Activated CD8-positive, alpha-beta memory T cell treated with anti-CD3 and anti-CD28 coated beads for 24 hours (primary cell): ENCODE measurements around the gene CDH6.

ENCODE experiments used
- DNase-seq: peaks from one replicate; pipeline ENCODE4 v3.0.0-alpha.2; 2020

CDH6 gene

DNA sequence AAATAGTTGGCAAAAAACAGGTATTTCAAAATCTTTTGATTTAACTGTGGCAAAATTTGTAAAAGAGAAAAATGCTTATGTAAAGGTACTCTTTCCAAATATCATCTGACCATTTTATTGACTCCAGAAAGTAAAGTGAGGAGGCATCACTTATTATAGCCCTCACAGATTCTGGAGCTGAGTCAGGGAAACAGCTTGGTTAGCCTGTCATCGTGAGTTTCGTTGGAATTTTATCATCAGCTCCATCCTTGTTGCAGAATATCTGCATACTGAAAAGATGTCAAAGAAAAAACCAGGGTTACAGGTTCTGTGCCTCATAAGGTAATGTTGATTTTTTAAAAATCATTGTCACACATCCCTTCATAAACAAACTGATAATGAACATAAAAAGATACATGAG is 74.8 kb downstream of the CDH6 start:
- no peak for DNase-seq

GRCh38 chr5:31268686-31269085 is 75.2 kb downstream of the CDH6 start:
- DNase-seq, result no peak

- DNase-seq, result no peak
Observed at GRCh38 chr5:31269259-31269658, 75.8 kb downstream of the CDH6 start.

DNA sequence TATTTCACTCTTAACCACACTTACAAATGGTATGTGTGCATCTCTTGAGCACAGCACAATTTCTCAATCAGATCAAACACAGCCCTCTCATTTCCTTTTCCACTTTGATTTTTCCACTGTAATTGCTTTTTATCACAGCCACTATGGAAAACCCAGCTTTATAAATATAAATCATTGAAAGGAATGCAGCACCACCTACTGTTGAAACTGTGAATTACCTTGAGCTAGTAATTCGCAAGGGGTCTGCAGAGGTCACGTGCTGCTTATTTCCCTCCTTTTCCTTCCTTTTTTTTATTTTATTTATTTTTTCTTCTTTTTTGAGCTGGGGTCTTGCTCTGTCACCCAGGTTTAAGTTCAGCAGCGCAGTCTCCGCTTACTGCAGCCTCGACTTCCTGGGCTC is 76.9 kb downstream of the CDH6 start:
- DNase-seq, result no peak

DNA sequence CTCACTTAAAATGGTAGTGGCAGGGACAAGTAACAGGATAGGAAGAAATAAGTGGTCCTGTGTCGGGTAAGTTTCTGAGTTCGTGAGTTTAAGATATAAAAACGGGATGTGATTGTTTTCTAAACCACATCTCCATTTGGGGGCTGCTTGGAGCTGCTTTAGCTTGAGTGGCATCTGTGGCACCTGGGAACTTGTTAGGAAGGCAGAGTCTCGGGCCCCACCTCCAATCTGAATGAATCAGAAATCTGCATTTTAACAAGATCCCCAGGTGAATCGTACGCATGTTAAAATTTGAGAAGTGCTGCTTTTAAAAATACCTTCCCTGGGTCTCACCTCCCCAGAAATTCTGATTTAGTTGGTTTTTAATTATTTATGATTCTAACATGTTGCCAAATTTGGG is 78.1 kb downstream of the CDH6 start:
- DNase-seq, result no peak

GRCh38 chr5:31273161-31273560 is 79.7 kb downstream of the CDH6 start:
- DNase-seq, result no peak

DNA sequence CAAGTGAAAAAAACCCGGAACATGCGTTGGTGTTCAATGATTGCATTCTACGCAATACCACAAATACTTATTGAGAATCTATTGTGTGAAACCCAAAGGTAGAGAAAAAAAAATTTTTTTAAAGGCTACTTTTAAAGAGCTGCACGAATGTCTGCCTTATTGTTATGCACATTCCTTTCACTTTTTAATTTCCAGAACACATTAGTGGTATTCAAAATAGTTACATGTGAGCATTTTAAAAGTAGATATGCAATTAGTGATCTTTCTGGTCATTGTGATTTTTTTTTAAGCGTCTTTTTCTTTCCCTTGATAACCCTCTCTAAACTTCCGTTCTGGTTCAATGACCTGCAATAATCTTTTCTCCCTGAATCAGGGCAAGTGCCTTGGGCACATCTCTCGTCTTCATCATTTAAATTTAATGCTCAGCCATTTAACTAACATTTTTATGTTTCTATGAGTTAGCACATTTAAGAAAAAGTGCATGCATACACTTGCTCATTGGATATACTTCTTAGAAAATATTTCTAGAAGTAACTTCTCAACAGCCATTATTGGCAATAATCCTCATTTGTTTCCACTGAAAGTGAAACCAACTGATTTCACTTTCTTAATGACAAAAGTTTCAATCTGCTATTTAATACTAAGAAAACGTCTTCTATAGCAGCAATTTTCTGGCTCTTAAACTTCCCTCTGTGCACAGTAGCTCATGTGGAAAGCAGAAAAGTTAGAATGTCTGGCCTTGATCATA is 80.3 kb downstream of the CDH6 start:
- DNase-seq, result no peak

GRCh38 chr5:31280210-31280609 is 86.7 kb downstream of the CDH6 start:
- DNase-seq, result no peak

- DNase-seq, result no peak
Observed at GRCh38 chr5:31283326-31283725, 89.8 kb downstream of the CDH6 start.

DNA sequence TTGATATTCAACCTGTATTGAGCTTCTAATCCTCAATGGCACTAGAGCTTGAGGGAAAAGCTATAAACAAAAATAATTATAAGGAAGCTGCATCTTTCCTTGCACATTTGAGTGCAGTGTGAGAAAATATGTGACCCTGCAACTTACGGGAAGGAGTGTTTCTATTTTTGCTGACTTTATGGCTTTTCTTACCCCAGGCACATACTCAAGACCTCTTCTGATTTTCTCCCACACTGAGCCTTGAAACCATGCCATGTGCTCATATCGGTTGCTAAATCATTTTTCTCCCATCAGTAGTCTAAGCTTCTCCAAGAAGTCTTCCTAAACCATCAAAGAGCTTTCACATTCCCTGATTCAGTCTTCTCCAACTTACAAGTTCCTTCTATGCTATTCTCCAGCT is 91.5 kb downstream of the CDH6 start:
- no peak for DNase-seq

DNA sequence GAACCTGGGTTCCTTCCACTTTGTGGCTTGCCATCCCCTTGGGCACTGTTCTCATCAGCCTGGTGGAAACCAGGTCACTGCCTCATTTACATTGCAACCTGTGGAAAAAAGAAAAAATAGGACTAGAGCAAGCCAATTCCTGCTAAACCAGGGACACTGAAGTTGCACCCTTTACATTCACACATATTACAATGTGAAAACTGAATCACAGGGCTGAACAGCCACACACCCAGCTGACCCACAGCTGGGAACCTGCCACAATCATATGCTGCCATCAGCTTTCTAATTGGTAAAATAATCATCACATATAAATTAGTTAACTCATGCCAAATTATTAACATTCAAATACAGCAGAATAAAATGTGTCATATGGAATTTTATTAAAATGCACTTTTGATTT is 94.5 kb downstream of the CDH6 start:
- no peak for DNase-seq

DNA sequence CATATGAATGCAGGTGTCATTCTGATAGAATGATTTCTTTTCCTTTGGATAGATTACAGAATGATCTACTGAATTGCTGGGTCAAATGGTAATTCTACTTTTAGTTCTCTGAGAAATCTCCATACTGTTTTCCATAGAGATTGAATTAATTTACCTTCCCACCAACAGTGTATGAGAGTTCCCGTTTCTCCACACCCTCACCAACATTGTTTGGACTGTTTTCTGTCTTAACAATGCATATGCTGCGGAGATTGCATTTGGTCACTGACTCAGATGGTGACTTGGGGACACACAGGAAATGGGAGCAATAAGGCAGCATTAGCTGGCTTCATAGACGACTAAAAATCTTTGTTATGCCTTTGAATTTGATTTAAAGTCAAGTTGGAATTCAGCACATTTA is 95.9 kb downstream of the CDH6 start:
- no peak for DNase-seq

GRCh38 chr5:31291323-31291854 is 97.9 kb downstream of the CDH6 start:
- no peak for DNase-seq

GRCh38 chr5:31300501-31300900 is 107.0 kb downstream of the CDH6 start:
- DNase-seq, result no peak

GRCh38 chr5:31301833-31302232 is 108.3 kb downstream of the CDH6 start:
- DNase-seq, result no peak

DNA sequence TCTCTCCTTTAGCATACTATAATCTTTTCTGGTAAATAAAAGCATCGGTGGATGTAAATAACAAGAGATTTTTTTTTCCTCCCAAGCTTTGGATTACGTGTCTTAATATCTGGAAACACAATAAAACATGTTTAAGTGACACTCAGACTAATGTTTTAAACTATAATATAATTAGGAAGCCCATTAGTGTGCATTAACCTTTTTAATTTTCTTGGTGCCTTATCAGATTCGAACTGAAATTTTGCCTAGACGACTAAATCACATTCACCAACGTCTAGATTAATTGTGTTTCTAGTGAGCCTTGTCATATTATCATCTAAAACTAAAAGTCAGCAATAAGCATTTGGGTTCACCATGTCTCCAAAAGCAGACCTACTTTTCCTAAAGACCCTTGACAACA is 110.2 kb downstream of the CDH6 start:
- no peak for DNase-seq

- no peak for DNase-seq
Observed at GRCh38 chr5:31317665-31318064, 124.2 kb downstream of the CDH6 start.

GRCh38 chr5:31319335-31319734 is 125.8 kb downstream of the CDH6 start:
- DNase-seq, result no peak

GRCh38 chr5:31322946-31323345 is 129.5 kb downstream of the CDH6 start:
- no peak for DNase-seq

GRCh38 chr5:31324842-31325241 is 131.4 kb downstream of the CDH6 start:
- no peak for DNase-seq

DNA sequence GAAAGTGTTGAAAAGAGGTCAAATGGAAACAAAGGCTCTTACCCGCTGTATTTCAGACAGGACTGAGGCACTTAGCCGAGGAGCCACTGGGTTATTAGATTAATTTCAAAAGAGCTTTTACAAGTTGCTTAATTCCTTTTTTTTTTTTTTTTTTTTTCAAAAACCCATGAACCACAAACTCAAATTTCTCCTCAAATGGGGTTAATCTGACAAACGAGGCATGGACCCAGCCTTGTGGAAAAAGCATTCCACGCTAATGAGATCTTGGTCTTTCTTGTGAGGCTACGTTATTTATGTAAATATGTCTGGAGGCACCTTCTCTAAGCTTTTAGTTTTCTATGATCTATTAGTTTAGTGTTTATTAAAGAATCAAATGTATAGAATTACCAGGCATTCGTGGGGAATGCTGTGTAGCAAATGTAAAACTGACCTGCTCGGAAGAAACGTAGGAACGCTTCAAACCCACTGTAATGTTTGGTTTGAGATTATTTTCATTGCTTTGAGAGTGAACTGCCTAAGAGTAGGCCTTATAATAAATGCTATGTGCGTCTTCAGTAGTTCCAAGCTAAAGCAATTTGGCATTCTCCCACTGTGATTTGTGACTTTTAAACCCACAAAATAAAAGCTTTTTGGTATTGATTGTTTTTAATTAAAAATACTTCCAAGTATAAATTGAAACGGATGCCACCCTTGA is 134.7 kb downstream of the CDH6 start:
- DNase-seq, result no peak

DNA sequence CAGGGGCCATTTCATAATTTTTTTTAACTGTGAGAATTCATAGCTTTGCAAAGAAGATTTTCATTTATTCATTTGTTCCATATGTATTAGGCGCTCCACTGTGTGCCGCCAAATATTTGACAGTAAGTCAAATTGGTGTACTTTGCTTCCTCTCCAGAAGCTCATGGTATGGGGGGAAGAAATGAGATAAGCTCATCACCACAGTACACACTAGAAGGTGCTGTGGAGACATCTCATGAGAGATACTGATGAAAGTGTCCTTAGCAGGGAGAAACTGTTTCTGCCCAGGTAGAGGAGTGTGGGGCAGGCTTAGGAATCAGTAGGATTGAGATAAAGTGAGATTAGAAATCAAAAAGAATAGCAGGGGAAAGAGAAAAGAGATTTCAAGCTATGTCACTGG is 136.2 kb downstream of the CDH6 start:
- no peak for DNase-seq

DNA sequence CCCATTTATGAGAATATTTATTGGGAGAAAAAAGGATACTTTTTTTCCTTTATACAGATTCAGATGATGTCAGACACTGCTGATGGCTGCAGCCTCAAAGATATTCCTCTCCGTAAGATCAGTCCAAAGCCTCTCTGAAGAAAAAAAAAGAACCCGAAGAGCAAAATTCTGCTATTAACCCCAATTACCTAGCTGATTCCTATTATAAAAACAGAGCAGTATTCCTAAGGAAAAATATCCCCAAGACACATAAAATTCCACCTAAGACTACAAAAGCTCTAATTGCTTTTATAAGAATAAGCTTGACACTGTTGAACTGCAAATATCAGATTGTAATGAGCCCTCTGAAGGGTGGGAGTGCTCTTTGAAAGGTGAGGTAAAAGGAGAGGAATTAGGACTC is 138.7 kb downstream of the CDH6 start:
- no peak for DNase-seq

- no peak for DNase-seq
Observed at GRCh38 chr5:31333475-31333874, 140.0 kb downstream of the CDH6 start.
